Cerebellar nuclear complex (tissue), 1 donor: ENCODE measurements around the gene RAD51.

Source experiments
- DNase-seq, 2 experiments: peaks; one replicate each; lab custom pipeline; 2025; lab: John Stamatoyannopoulos, UW

The RAD51 gene

DNA sequence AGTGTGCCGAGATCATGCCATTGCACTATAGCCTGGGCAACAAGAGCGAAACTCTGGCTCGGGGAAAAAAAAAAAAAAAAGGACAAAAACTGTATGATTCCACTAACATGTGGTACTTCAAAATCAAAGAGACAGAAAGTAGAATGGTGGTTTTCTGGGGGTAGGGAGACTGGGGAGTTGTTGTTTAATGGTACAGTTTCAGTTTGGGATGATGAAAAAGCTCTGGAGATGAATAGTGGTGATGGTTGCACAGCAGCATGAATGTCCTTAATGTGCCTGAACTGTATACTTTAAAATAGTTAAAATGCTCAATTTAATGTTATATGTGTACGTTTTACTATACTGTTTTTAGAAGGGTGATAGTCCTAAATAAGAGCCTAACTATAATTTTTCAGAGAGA lies 27.4 kb downstream of the RAD51 start:
- no peak for DNase-seq

DNA sequence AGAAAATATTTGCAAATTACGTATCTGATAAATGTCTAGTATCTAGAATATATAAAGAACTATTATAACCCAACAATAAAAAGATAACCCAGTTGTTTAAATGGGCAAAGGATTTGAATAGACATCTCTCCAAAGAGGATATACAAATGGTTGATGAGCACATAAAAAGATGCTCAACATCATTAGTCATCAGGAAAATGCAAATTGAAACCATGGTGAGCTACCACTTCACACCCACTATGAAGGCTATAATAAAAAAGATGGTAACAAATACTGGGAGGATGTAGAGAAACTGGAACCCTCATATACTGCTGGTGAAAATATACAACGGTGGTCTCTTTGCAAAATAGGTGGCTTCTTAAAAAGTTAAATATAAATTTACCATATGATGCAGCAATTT lies 28.0 kb downstream of the RAD51 start:
- no peak for DNase-seq

DNA sequence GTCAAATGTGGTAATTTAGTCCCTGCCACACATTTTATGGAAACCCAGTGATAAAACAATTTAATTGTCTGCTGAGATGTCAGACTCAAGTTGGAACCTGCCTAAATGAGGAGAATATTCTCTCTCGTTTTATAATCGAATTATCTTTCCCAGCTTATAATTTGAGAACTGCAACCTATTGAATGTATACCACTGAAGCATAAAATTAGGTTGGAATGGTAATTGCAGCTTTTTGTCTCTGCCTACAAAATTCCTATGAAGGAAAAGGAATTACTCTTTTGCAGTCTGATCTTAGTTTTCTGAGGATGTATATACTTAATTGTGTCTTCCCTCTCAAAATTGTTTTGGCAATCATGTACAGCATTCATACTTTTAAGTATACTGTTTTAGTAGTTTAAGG lies 28.9 kb downstream of the RAD51 start:
- no peak for DNase-seq

DNA sequence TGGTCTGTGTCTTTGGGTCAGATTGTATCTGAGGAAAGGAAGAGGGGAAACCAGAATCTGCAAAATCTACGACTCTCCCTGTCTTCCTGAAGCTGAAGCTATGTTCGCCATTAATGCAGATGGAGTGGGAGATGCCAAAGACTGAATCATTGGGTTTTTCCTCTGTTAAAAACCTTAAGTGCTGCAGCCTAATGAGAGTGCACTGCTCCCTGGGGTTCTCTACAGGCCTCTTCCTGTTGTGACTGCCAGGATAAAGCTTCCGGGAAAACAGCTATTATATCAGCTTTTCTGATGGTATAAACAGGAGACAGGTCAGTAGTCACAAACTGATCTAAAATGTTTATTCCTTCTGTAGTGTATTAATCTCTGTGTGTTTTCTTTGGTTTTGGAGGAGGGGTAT lies 36.1 kb downstream of the RAD51 start:
- DNase-seq: no peak

DNA sequence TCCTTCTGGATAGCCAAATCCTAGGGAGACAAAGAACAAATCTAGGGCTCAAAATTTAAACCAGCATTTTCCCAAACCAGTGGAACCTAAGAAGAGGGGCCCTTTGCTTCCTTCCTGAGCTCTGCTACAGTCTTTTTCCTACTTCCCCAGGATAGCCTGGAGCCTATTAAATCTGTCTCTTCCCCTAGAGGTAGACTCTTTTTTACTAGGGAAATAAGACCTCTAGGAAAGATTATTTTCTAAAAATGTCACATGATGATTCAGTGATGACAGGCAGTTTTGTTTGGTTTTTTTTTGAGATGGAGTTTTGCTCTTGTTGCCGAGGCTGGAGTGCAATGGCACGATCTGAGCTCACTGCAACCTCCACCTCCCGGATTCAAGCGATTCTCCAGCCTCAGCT lies 41.6 kb downstream of the RAD51 start:
- no peak for DNase-seq

DNA sequence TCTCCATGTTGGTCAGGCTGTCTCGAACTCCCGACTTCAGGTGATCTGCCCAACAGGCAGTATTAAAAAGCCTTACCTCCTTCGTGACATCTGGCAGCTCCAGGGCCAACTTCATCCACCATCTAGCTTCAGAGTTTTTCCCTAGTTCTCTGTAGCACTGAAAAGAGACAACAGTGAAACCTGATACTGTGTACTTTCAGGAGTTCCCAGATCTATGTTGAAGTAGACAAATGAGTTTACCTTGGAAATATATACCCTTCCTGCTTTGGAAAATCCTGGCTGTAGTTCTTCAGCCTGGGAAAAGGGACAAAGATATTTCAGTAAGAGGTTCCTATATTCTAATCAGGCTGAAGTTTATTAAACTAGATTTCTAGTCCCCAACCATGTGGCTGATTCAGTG lies 42.1 kb downstream of the RAD51 start:
- DNase-seq: no peak

DNA sequence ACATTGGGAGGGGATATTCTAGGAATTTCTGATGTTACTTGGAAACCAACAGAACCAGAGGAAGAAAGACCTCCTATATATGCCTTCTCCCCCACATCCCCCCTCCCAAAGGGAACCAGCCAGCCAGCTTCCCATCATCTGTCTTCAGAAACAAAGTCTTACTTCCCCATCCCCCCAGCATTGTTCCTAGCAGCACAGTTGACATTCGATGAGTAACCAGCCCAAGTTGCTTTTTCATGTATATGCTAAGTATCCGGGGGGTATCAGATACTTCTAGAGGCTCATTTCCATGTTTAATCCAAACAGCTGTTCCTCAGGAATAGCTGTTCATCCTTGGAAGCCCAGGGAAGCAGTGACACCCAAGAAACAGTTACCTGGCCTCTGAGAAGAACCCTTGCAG lies 44.1 kb downstream of the RAD51 start:
- DNase-seq: no peak

DNA sequence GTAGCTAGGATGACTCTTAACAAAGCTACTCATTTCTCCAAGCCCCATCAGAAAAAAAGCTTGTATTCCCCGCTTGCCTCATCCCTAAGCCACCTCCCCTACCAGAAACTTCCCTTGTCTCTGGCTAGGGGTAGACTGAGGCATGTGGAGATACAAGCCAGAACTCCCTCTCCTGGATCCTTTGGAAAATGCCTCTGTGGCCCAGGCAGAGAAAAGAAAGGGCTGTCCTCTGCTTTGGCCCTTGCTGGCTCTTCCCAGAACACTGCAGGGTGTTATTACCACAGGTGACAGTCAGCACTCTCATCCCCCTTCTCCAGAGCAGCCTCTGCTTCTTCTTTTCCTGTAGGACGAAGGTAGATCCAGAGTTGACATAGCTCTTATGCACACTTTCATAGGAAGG lies 44.9 kb downstream of the RAD51 start:
- no peak for DNase-seq

DNA sequence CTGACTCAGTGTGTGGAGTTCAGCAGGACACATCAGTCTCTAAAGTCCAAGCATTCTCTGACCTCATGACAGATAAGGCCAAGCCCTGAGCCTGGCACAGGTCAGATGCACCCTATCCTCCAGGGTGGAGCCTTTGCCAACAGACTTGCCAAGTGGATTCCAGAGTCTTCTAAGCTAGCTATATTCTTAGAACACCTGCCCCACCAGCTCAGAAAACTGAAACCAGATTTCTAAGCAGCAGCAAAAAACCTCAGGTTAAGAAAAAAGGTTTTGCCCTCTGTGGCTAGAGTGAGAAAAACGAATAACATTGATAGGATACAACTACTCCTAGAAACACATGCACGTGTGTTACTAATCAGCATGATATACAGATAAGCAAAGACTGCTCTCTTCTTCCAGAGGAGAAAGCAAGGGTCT lies 48.5 kb downstream of the RAD51 start:
- no peak for DNase-seq

DNA sequence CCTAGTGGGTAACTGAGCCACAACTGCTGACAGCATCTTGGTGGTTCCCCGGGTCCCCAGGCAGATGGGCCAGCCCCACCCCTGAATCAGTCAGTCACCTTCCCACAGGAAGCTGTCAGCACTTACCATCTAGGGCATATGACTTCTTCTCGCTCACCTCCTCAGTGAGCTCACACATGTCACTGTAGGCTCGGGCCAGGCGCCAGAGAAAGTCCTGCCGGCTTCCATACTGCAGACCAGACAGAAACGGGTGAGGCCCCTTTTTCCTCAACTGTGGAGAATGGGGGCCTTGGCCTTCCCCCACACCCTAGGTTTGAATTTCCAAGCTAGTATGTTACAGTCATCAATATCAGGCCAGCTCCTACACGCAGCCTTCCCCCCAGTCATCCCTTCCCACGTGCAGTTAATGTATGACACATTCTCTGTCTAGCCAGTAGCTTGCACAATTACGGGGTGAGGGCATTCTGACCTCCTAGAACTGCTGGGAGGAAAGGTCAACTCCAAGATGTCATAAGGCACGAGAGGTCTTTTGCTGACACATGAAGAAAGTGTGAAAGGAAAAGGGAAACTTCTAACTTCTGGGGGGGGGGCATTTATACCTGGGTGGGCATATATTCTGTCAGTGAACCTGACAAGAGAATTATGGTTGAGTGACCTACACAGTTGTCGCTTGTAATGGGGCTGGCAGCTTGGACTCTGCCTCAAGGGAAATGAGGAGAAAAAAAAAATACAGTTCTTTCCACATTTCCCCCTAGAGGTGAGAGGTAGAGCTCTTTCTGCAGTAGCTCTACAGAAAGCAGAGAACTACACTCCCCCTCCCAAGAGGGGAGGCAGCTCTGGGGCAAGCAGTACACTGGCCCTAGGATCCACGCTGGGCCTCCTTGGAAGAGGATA lies 49.2 kb downstream of the RAD51 start:
- DNase-seq: no peak

DNA sequence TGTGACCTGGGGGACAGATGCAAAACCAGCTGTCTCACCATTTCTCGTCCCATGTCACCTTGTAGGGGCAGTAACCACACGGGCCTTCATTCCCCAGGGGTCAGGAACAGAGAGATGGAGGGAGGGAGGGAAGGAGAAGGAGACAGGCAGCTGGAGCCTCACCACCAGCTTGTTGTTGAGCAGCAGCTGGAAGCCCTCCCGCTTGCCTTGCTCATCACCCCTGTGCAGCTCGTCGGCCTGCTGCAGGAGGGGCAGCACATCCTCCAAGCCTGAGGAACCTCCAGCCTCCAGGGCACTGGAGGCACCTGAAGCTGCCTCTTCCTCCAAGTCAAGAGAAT lies 49.8 kb downstream of the RAD51 start:
- no peak for DNase-seq

DNA sequence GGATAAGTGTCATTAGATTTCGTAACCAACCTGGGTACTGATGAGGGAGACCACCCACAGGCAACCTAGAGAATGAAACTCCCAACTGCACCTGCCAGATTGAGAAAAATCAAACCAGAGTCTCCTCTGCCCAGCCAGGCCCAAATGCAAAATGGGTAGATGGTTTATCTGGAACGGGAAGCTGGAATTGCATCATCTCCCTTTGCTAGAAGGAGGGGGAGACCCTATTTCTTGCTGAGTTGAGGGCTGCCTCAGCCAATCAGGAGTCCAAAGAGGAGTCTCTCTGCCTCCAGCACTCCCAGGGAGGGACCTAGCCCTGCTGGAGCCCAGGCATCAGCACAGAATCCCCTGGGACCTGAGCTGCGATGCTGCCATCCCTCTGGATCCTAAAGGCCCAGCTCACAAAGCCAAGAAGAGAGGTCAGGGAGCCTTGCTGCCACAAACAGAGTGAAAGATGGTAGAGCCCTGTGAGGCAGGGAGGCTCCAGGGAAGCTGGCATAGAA lies 52.0 kb downstream of the RAD51 start:
- no peak for DNase-seq

DNA sequence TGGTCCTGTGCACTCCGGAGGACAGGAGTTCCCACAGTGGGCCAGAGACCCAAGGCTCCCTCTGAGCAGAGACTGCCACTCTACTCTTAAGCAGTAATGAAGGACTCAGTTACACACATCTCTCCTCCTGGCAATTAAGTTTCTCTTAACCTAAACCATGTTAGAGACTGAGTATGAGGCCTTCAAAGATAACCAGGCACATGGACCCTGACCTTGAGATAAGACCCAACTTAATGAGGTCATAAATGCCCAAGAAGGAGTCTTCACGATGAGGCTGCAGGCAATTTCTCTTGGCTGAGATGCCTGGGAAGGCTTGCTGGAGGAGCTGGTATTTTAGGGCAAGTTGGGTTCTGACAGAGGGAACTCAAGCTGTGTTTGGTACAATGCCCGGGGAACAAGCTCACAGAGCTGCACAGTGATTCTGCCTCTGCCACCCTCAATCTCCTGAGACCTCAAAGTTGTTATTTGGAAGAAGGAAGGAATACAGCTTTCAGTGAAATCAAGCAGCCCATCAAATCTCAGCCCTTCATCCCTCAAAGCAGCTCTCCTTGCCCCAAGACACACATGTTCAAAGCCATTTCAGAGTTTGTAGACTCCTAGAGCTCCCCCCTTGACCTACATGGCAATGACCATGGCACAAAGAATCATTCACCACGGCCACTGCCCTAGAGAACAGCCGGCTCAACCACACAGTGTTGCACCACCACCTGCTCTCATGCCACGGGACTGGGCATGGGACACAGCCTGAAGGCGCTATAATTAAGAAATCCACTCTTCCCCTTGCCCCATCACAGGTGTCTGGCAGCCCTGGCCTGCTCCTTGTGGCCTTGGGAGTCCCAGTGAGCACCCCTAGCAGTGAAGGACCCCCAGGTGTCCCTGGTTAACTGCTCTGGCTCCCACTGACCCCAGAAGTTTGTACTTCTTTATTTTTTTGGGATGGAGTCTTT lies 53.0 kb downstream of the RAD51 start:
- DNase-seq: no peak

DNA sequence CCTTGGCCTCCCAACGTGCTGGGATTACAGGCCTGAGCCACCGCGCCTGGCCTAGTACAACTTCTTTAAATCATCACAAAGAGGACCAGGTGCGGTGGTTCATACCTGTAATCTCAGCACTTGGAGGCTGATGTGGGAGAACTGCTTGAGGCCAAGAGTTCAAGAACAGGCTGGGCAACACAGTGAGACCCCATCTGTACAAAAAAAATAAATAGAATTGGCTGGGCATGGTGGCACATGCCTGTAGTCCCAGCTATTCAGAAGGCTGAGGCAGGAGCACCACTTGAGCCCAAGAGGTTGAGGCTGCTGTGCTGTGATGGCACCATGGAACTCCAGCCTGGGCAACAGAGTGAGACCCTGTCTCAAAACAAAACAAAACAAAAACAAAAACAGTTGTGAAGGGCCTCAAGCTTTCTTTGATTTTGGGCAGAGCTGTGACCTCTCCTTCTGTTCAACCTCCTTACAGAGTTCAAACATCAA lies 54.2 kb downstream of the RAD51 start:
- no peak for DNase-seq

DNA sequence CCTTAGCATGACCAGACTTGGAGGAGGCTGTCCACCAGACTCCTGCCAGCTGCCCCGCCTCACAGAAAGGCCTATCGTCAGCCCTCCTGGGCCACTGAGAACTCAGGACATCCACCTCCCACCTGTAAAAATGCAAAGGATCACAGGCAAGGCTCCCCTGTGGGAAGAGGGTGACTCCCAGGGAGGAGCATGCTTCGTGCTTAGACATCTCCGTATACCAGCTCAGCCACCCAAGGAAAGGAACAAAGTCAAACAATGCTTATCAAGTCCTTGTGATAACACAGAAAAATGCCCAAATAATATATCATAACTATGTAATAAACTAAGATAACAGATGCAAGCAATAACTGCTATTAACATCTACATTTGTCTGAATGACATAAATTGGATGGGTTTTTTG lies 55.9 kb downstream of the RAD51 start:
- no peak for DNase-seq

DNA sequence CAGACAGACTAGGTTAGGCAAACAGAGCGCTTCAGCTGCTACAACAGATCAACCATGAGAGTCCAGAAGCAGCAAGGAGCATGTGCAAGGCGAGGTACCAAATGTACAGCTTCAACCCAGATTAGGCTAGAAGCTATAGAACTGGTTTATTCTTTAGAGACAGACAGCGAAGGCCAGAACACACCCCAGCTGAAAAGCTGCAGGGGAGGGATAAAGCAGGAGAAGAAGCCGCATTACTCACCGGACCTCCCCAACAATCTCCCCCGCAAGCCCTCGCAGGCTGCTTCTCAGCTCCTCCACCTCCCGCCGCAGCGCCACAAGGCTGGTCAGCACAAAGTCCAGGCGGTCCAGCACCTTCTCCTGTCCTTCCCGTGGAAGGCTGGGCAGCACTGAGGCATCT lies 56.8 kb downstream of the RAD51 start:
- DNase-seq: no peak

DNA sequence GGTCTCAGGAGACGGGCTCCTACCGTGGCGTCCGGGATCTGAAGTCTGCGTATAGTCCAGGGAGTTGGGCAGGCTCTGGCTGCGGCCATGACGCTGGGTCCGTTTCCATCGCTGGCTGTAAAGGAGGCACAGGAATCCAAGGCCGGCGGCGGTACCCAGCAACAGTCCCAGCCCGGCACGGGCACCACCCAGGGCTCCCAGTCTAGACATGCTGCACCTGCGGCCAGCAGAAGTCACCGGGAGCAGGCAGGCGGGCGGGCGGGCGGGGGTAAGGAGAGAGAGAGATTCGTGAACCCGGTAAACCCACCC lies 59.6 kb downstream of the RAD51 start:
- DNase-seq: no peak

DNA sequence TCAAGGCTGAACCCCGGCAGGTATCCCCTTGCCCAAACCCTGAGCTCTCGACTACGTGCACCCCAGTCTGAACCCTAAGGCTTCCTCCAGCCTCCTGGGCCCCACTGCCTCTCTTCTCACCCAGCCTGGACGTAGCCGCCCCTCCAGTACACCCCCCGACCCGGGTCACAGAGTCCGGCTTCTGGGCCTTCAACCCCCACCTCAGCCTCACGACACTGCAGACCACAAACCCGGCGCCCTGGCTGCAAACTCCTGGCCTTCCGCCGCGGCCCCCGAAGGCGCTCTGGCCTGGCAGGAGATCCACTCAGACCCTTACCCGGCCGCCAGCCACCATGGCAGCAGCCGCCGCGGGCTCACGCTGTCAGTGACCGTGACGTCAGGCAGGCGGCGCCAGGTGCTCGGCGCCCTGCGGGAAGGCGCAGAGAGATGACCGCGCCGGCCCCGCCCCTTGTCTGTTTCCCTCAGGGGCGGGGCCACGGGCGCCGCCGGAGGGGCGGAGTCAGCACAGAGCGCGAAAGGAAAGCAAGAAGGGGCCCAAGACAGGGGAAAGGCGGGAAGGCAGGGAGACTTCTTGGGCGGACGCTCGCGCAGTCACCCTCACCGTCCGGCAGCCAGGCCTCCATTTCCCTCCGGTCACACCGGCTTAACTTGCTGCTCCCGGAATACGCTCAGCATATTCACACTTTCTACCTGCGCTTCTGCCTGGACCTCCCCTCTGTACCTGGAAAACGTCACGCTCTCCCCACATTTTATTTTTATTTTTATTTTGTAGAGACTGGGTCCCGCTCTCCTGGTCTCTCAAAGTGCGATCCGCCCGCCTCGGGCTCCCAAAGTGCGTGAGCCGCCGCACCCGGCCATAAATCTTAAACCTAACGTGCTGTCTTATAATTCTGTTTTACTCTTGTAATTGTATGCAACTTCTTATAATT lies 60.2 kb downstream of the RAD51 start, which contains the start of gene RMDN3:
Gene RMDN3 (minus strand): TSS at position 372 of the 929 bp plus-strand sequence. CDS start 471 bp downstream, outside the sequence.
- DNase-seq: peak; percentile 19 to 77

DNA sequence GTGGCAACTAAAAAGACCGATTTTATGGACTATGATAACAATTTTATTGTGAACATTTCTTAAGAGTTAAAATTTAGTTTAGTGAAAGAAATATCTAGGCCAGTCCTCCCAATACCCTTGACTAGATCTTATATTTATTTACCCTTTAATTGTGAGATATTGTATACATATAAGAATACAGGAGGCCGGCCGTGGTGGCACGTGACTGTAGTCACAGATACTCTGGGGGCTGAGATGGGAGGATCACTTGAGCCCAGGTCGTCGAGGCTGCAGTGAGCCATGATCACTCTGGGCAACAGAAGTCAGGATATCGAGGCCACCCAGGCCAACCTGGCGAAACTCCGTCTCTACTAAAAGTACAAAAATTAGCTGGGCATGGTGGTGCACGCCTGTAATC lies 60.8 kb downstream of the RAD51 start:
- DNase-seq: no peak

DNA sequence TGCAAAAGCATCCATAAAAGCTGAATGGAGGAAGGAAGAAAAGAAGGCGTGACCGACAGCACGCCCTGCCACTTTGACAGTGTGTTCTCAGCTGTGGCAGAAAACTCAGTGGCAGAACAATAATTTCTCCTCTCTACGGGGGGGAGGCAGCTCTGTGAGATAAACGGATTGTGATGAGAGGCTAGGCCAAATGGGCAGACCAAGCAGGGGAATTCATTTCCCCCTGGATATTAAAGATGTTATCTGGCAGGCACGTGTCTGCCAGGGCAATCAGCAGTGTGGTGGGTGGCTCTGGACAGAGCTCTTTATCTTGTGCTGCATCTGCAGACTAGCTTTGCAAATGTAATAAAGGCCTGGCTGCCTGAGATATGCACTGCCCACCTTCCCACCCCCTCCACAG lies 62.0 kb downstream of the RAD51 start:
- DNase-seq: no peak

DNA sequence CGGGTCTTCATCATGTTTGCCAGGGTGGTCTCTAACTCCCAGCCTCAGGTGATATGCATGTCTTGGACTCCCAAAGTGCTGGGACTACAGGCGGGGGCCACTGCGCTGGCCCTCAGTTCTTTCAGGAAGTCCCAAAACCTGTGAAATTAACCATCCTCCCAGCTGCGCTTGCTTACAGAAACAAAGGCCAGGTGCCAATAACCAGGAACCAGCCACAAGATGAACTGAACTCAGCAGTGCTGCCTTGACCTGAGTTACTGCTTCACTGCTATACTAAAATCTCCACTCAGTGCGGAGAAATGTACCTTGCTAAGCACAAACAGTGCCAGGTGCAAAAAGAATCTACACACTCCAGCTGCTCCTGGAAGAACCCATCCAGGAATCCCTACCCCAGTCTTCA lies 65.0 kb downstream of the RAD51 start:
- no peak for DNase-seq
